Liver (tissue), 9 donors: ENCODE measurements around the gene SOX6. TPM values are rescaled to one million over a fixed set of nuclear protein-coding genes. Genes with fewer than 3 reads are reported as not detected.

ENCODE experiments used
- DNase-seq: peaks from one replicate; pipeline ENCODE4 v3.0.0-alpha.2; 2017; ENCODE audit warnings: low spot score
- H3K27ac ChIP-seq, 2 donors: one replicate each; pipeline ENCODE4 v1.7.0; 2013; ENCODE audit warnings: inconsistent platforms in 2 of 2, low read length in 2 of 2, control low read depth in 1 of 2, low read depth in 1 of 2, mild to moderate bottlenecking in 1 of 2
- H3K27me3 ChIP-seq, 4 donors: one replicate each; pipeline versions ENCODE4 v1.6.1 to v1.7.0; 2013; ENCODE audit warnings: low read length in 3 of 4, inconsistent platforms in 1 of 4, mild to moderate bottlenecking in 1 of 4, moderate library complexity in 1 of 4; ENCODE audit not compliant: control insufficient read depth in 4 of 4, insufficient read depth in 4 of 4
- H3K36me3 ChIP-seq, 4 donors: one replicate each; pipeline versions ENCODE4 v1.6.1 to v1.7.0; 2013; ENCODE audit warnings: low read length in 3 of 4, mild to moderate bottlenecking in 3 of 4, low read depth in 1 of 4, moderate library complexity in 1 of 4; ENCODE audit not compliant: control insufficient read depth in 4 of 4, insufficient read depth in 3 of 4
- H3K4me1 ChIP-seq, 4 donors: one replicate each; pipeline versions ENCODE4 v1.6.1 to v1.7.0; 2013; ENCODE audit warnings: low read length in 3 of 4, mild to moderate bottlenecking in 3 of 4, moderate library complexity in 1 of 4; ENCODE audit not compliant: control insufficient read depth in 4 of 4, insufficient read depth in 4 of 4
- H3K4me3 ChIP-seq, 3 donors: one replicate each; pipeline versions ENCODE4 v1.6.1 to v1.7.0; 2013; ENCODE audit warnings: low read length in 3 of 3, control low read depth in 1 of 3, low read depth in 1 of 3, mild to moderate bottlenecking in 1 of 3
- H3K9ac ChIP-seq, 2 donors: one replicate each; pipeline ENCODE4 v1.7.0; 2013; ENCODE audit warnings: low read length in 2 of 2, mild to moderate bottlenecking in 2 of 2, moderate library complexity in 2 of 2, control low read depth in 1 of 2, low read depth in 1 of 2
- H3K9me3 ChIP-seq, 4 donors: one replicate each; pipeline versions ENCODE4 v1.6.1 to v1.7.0; 2013; ENCODE audit warnings: low read length in 3 of 4; ENCODE audit not compliant: control insufficient read depth in 4 of 4
- EGR1 ChIP-seq, 2 donors: IDR thresholded peaks; 2 replicates each; pipeline ENCODE4 v1.6.1; 2016 to 2018; ENCODE audit warnings: antibody characterized with exemption in 2 of 2, low read depth in 2 of 2
- FOXA1 ChIP-seq: IDR thresholded peaks from 2 replicates; pipeline ENCODE4 v1.6.1; 2016; ENCODE audit warnings: antibody characterized with exemption
- FOXA2 ChIP-seq: IDR thresholded peaks from 2 replicates; pipeline ENCODE4 v1.6.1; 2016; ENCODE audit warnings: antibody characterized with exemption
- GABPA ChIP-seq, 2 donors: IDR thresholded peaks in 1 of 2; conservative IDR thresholded peaks in 1 of 2; 2 replicates each; pipeline ENCODE4 v1.6.1; 2016; ENCODE audit warnings: antibody characterized with exemption in 2 of 2, mild to moderate bottlenecking in 1 of 2, moderate library complexity in 1 of 2
- HNF4G ChIP-seq: IDR thresholded peaks from 2 replicates; pipeline ENCODE4 v1.6.1; 2016; ENCODE audit warnings: antibody characterized with exemption
- JUND ChIP-seq, 2 donors: IDR thresholded peaks; 2 replicates each; pipeline ENCODE4 v1.6.1; 2016; ENCODE audit warnings: antibody characterized with exemption in 2 of 2
- NR2F2 ChIP-seq: IDR thresholded peaks from 2 replicates; pipeline ENCODE4 v1.6.1; 2016; ENCODE audit warnings: antibody characterized with exemption
- RAD21 ChIP-seq, 2 donors: IDR thresholded peaks; 2 replicates each; pipeline ENCODE4 v1.6.1; 2016; ENCODE audit warnings: antibody characterized with exemption in 2 of 2, mild to moderate bottlenecking in 2 of 2
- RXRA ChIP-seq, 2 donors: IDR thresholded peaks; 2 replicates each; pipeline ENCODE4 v1.6.1; 2017 to 2018; ENCODE audit warnings: antibody characterized with exemption in 2 of 2, mild to moderate bottlenecking in 1 of 2
- SP1 ChIP-seq: IDR thresholded peaks from 2 replicates; pipeline ENCODE4 v1.6.1; 2018; ENCODE audit warnings: antibody characterized with exemption, mild to moderate bottlenecking
- TAF1 ChIP-seq: conservative IDR thresholded peaks from 2 replicates; pipeline ENCODE4 v1.6.1; 2016; ENCODE audit warnings: antibody characterized with exemption, mild to moderate bottlenecking
- YY1 ChIP-seq: IDR thresholded peaks from 2 replicates; pipeline ENCODE4 v1.6.1; 2016; ENCODE audit warnings: antibody characterized with exemption, mild to moderate bottlenecking
- WGBS: extraction: QIAGEN DNeasy Blood & Tissue Kit; methylation state at CpG from one replicate; pipeline ENCODE4 v1.1.7; 2013; 5-methylcytosine and 5-hydroxymethylcytosine counted together
- polyA plus RNA-seq, 2 donors: library from polyadenylated mRNA; stranded (reverse) in 1 of 2; unstranded in 1 of 2; fragments of 200-250 nt in 1 of 2; fragments of >200 nt in 1 of 2; fragmentation: Nextera tagmentation in 1 of 2; extraction: Ambion mirVana in 1 of 2; gene quantifications; one replicate each; pipeline versions ENCODE4 v1.2.1 to v1.2.3, GENCODE V29; 2013 to 2015
- total RNA-seq, 2 donors: library from RNA; depleted of rRNA; stranded (reverse); fragments of >200 nt; gene quantifications; one replicate each; pipeline ENCODE4 v1.2.3, GENCODE V29; 2014
- TF ChIP-seq, protein P1 (sequence below): IDR thresholded peaks from 2 replicates; pipeline ENCODE4 v1.6.1; 2016; ENCODE audit warnings: antibody characterized with exemption
- TF ChIP-seq, protein P2 (sequence below): IDR thresholded peaks from 2 replicates; pipeline ENCODE4 v1.6.1; 2016; ENCODE audit warnings: antibody characterized with exemption
- TF ChIP-seq, protein P3 (sequence below): IDR thresholded peaks from 2 replicates; pipeline ENCODE4 v1.6.1; 2016; ENCODE audit warnings: antibody characterized with exemption
- TF ChIP-seq, protein P4 (sequence below): IDR thresholded peaks from 2 replicates; pipeline ENCODE4 v1.6.1; 2016; ENCODE audit warnings: antibody characterized with exemption, mild to moderate bottlenecking
- TF ChIP-seq, protein P5 (sequence below): fragments of 150-350 bp; IDR thresholded peaks from 2 replicates; pipeline ENCODE4 v1.5.1; 2017; ENCODE audit warnings: improper control_type of control experiment, low read depth, low read length; ENCODE audit not compliant: missing input control
- donor health status: healthy.
- donor health status: healthy.
- donor health status: healthy.
- donor health status: healthy.
- donor health status: healthy.

Gene SOX6
- total and polyA plus RNA-seq, 4 donors = 2.4 to 111 (median 14.8) TPM

DNA sequence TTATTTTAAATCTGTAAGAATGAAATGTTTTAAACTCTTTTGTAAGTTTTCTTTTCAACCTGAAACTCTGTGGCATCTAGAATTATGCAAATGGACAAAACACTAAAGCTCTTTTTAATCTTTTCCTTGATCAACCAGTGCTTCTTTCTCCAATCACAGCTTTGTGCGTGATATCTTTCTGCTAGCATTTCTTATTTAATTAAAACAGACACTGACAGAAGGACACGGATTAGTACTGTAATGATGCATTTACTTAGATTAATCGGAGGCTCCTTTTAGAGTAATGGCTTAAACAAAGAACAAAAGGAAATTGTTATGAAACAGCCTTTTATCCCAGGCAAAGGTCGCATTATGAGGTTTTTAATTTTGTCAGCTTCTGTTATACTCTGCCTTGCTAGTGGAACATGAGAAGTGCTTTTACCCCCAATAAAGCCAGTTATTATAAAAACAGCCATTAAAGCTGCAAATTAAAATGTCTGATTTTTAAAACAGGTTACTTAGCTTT is 48.5 kb upstream of the SOX6 start:
- Histone ChIP-seq H3K27ac (no peak overlapping the region), H3K36me3 (no peaks in the 10 kb centered on the region), H3K27me3 (no peaks in the 10 kb centered on the region), H3K4me3 (no peak overlapping the region), H3K9ac (no peak overlapping the region), H3K9me3 (no peaks in the 10 kb centered on the region), H3K4me1 (no peaks in the 10 kb centered on the region)
- TF ChIP-seq, protein P1, sequence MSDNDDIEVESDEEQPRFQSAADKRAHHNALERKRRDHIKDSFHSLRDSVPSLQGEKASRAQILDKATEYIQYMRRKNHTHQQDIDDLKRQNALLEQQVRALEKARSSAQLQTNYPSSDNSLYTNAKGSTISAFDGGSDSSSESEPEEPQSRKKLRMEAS = no peak
- TF ChIP-seq EGR1 (IDR thresholded peaks at IDR 0.05; ENCODE audit: low read depth in 2 of 2) (no peak), JUND (IDR thresholded peaks at IDR 0.05) (no peak), RXRA (IDR thresholded peaks at IDR 0.05) (no peak), TAF1 (no peak)
- TF ChIP-seq, protein P2, sequence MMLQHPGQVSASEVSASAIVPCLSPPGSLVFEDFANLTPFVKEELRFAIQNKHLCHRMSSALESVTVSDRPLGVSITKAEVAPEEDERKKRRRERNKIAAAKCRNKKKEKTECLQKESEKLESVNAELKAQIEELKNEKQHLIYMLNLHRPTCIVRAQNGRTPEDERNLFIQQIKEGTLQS = no peak
- TF ChIP-seq, protein P3, sequence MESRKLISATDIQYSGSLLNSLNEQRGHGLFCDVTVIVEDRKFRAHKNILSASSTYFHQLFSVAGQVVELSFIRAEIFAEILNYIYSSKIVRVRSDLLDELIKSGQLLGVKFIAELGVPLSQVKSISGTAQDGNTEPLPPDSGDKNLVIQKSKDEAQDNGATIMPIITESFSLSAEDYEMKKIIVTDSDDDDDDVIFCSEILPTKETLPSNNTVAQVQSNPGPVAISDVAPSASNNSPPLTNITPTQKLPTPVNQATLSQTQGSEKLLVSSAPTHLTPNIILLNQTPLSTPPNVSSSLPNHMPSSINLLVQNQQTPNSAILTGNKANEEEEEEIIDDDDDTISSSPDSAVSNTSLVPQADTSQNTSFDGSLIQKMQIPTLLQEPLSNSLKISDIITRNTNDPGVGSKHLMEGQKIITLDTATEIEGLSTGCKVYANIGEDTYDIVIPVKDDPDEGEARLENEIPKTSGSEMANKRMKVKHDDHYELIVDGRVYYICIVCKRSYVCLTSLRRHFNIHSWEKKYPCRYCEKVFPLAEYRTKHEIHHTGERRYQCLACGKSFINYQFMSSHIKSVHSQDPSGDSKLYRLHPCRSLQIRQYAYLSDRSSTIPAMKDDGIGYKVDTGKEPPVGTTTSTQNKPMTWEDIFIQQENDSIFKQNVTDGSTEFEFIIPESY = no peak
- whole genome bisulfite sequencing = 82% methylated on average over 4 of the region's 4 CpGs
- no peak for DNase-seq

DNA sequence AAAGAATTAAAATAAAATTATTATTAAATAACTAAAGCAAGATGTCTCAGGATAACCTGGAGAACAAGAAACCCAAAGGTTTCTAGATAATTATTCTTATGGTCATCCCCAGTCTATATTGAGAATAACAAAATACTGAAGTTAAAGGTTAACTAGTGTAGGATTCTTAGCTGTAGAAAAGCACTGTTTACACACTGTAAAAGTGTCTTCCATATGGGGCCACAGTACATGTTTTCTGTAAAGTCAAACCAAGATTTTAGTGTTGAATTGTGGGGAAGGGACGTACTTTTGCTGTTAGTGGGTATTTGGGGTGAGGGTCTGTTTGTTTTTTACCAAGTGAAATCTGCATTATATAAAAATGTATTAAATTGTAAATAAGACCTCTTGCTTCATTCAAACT is 47.5 kb upstream of the SOX6 start:
- H3K9me3 ChIP-seq = no peaks in the 10 kb centered on the region
- H3K36me3 ChIP-seq = no peaks in the 10 kb centered on the region
- H3K27ac ChIP-seq = no peak overlapping the region
- H3K9ac ChIP-seq = no peak overlapping the region
- no peaks in the 10 kb centered on the region for H3K4me1 ChIP-seq
- no peaks in the 10 kb centered on the region for H3K27me3 ChIP-seq
- TF ChIP-seq JUND (IDR thresholded peaks at IDR 0.05) = no peak
- TF ChIP-seq, protein P2 = no peak
- TF ChIP-seq YY1 = no peak
- DNase-seq = no peak
- 84% methylated on average over 1 of the region's 1 CpG for WGBS
- no peak overlapping the region for H3K4me3 ChIP-seq

DNA sequence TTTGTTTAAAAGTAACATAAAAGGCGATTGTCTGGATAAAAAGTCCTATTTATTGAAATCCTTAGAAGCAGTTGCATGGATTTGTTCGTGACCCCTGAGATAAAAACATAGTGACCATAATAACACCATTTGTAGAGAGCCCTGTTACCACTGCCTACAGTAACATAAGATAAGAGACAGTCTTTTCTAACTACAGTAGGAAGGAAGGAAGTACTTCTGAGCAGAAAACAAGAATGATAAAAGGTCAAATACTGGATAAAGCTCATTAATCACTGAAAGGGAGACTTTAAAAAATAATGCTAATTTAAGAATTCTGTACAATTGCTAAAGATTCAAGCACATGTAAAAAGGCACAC is 47.1 kb upstream of the SOX6 start:
- Histone ChIP-seq H3K4me3 (no peak overlapping the region), H3K36me3 (no peaks in the 10 kb centered on the region), H3K27me3 (no peaks in the 10 kb centered on the region), H3K4me1 (no peaks in the 10 kb centered on the region), H3K9ac (no peak overlapping the region), H3K27ac (no peak overlapping the region), H3K9me3 (no peaks in the 10 kb centered on the region)
- DNase-seq = no peak
- 70% methylated on average over 2 of the region's 2 CpGs for whole genome bisulfite sequencing
- TF ChIP-seq RAD21 (IDR thresholded peaks at IDR 0.05) = no peak
- TF ChIP-seq, protein P1 = no peak
- no peak for TF ChIP-seq NR2F2
- no peak for TF ChIP-seq FOXA2
- TF ChIP-seq JUND (IDR thresholded peaks at IDR 0.05) = no peak
- no peak for TF ChIP-seq SP1
- no peak for TF ChIP-seq YY1
- TF ChIP-seq, protein P4, sequence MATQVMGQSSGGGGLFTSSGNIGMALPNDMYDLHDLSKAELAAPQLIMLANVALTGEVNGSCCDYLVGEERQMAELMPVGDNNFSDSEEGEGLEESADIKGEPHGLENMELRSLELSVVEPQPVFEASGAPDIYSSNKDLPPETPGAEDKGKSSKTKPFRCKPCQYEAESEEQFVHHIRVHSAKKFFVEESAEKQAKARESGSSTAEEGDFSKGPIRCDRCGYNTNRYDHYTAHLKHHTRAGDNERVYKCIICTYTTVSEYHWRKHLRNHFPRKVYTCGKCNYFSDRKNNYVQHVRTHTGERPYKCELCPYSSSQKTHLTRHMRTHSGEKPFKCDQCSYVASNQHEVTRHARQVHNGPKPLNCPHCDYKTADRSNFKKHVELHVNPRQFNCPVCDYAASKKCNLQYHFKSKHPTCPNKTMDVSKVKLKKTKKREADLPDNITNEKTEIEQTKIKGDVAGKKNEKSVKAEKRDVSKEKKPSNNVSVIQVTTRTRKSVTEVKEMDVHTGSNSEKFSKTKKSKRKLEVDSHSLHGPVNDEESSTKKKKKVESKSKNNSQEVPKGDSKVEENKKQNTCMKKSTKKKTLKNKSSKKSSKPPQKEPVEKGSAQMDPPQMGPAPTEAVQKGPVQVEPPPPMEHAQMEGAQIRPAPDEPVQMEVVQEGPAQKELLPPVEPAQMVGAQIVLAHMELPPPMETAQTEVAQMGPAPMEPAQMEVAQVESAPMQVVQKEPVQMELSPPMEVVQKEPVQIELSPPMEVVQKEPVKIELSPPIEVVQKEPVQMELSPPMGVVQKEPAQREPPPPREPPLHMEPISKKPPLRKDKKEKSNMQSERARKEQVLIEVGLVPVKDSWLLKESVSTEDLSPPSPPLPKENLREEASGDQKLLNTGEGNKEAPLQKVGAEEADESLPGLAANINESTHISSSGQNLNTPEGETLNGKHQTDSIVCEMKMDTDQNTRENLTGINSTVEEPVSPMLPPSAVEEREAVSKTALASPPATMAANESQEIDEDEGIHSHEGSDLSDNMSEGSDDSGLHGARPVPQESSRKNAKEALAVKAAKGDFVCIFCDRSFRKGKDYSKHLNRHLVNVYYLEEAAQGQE = no peak
- TF ChIP-seq HNF4G = no peak
- TF ChIP-seq, protein P5, sequence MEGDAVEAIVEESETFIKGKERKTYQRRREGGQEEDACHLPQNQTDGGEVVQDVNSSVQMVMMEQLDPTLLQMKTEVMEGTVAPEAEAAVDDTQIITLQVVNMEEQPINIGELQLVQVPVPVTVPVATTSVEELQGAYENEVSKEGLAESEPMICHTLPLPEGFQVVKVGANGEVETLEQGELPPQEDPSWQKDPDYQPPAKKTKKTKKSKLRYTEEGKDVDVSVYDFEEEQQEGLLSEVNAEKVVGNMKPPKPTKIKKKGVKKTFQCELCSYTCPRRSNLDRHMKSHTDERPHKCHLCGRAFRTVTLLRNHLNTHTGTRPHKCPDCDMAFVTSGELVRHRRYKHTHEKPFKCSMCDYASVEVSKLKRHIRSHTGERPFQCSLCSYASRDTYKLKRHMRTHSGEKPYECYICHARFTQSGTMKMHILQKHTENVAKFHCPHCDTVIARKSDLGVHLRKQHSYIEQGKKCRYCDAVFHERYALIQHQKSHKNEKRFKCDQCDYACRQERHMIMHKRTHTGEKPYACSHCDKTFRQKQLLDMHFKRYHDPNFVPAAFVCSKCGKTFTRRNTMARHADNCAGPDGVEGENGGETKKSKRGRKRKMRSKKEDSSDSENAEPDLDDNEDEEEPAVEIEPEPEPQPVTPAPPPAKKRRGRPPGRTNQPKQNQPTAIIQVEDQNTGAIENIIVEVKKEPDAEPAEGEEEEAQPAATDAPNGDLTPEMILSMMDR = no peak
- no peak for TF ChIP-seq RXRA (IDR thresholded peaks at IDR 0.05)
- no peak for TF ChIP-seq FOXA1
- TF ChIP-seq, protein P3 = no peak
- TF ChIP-seq GABPA (IDR thresholded peaks at IDR 0.05 in 1 of 2, conservative IDR thresholded peaks at IDR 0.05 in 1 of 2) = no peak
- TF ChIP-seq, protein P2 = no peak
